ENCODE results near the gene ADAMTSL1.

DNA sequence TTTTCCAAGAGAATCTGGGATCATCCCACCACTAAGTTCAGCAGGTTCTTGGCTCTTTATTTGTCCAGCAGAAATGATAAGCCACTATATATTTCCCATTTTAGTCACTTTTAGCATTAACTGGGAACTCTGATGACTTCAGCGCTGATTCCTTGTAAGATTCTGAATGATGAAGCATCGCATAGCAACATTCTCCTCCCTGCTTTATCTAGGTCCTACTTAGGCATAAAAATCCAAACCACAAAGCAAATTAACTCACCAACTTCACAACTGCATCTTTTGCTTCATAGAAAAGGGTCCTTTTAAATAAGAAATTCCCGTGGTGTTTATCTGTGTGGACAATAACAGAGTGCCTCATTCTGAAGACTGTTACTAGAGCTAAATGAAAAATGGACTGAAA is 355.1 kb downstream of the ADAMTSL1 start:
- TF ChIP-seq, protein P1, sequence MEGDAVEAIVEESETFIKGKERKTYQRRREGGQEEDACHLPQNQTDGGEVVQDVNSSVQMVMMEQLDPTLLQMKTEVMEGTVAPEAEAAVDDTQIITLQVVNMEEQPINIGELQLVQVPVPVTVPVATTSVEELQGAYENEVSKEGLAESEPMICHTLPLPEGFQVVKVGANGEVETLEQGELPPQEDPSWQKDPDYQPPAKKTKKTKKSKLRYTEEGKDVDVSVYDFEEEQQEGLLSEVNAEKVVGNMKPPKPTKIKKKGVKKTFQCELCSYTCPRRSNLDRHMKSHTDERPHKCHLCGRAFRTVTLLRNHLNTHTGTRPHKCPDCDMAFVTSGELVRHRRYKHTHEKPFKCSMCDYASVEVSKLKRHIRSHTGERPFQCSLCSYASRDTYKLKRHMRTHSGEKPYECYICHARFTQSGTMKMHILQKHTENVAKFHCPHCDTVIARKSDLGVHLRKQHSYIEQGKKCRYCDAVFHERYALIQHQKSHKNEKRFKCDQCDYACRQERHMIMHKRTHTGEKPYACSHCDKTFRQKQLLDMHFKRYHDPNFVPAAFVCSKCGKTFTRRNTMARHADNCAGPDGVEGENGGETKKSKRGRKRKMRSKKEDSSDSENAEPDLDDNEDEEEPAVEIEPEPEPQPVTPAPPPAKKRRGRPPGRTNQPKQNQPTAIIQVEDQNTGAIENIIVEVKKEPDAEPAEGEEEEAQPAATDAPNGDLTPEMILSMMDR (IDR thresholded peaks at IDR 0.05; ENCODE audit: insufficient read depth, low read length): no peak
- TF ChIP-seq POLR2AphosphoS5 (IDR thresholded peaks at IDR 0.05; ENCODE audit: low read depth): no peak

Measured in HL-60 (cell line).